Stimulated activated CD4-positive, alpha-beta T cell treated with anti-CD3 and anti-CD28 coated beads, Interleukin-15, amount 100 ng/mL, for 24 hours (primary cell): ENCODE results near the gene PXYLP1.

ENCODE experiments used
- DNase-seq: peaks from one replicate; pipeline ENCODE4 v3.0.0-alpha.2; 2020

The PXYLP1 gene

DNA sequence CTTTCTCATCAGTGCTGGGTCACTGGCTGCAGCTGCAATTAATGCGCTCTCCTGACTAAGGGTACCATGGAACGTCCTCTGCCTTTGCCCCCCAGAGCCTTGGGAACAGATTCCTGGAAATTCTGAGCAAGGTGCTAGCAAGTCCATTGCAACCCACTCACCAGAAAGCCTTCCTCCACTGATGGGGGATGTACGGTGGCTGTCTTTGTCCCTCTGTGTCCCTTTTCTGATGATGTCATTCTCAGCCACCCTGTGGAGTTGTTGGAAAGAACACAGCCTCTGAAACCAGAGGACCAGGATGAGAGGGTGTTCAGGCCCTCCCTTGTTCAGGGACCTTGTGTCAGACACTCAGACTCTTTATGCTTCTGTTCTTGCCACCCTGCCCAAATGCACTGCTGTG lies 98.6 kb downstream of the PXYLP1 start:
- DNase-seq, result no peak

DNA sequence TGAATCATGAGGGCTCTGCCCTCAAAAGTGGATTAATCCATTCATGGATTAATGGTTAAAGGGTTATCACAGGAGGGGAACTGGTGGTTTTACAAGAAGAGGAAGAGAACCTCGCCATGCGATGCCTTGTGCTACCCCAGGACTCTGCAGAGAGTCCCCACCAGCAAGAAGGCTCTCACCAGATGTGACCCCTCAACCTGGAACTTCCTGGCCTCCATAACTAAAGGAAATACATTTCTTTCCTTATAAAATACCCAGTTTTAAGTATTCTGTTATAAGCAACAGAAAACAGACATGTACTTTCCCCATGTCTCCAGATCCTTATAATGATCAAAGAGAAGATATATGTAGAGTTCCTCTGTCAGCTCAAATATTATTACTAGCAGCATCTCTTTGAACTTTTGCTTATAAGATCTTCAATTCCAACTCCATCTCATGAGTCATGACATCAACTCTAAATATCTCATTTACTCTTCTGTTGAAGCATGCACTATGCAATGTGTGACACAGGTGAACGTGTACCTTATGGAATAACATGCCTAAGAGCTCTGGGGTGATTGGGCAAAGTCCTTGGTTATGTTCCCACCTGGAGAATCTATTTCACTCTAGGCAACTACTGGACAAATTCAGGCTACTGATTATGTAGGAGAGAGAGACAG lies 99.2 kb downstream of the PXYLP1 start:
- DNase-seq, result no peak

DNA sequence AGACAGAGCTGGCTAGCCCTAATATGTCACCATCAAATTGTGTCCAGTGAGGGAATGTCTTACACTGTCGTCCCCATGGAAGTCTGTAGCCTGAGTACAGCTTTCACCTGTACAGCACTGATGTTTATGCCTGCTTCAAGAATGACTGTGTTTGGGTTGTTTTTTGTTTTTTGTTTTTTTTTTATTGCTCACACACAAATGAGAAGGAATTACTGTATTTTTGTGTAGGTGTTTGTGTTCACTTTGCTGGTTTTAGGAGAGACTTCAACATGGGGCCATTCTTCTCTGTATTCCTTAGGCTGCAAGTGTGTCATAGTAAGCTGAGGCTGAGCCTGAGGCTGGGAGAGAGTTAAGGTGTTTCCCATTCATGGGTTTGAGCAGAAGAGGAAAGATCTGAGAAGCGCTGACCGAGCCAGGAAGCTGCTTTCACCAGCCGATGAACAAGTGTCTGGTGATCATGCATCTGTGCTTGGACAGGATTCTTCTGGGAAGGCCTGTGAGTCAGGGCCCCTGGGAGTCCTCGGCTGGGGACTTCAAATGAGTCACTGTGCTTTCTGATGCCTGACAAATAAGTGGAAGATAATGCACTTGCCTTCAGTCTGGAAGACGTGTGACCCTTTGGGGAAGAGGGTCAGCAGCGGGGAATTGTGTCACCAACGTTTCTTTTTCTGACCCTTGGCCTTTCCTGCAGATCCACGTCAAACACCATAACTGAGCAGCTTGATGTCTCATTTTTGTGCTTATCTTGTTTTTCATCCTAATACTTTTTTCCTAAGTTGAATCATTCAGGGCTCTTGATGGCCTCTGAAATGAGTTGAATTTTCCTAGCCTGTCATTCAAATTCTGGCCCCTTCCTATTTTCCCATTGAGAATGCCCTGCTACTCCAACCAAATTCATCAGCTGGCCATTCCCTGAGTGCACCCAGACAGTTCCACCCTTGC lies 100.0 kb downstream of the PXYLP1 start:
- no peak for DNase-seq

DNA sequence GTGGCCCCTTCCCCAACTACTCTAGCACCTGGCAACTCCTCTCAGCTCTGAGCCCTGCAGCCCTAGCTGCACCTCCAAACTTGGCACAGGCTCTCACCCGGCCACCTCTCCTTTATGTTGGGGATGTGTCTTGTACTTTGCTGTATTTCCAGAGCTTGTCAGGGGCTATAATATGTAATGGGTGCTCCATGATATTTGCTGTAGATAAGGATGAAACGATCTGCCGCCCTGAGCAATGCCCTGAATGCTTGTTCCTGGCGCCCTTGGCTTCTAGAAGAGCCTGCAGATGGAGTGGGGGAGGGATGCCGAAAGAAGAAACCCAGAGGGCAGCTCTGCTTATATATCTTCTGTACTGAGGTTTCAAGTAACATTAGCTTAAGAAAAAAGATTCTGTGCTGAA lies 100.8 kb downstream of the PXYLP1 start:
- no peak for DNase-seq

DNA sequence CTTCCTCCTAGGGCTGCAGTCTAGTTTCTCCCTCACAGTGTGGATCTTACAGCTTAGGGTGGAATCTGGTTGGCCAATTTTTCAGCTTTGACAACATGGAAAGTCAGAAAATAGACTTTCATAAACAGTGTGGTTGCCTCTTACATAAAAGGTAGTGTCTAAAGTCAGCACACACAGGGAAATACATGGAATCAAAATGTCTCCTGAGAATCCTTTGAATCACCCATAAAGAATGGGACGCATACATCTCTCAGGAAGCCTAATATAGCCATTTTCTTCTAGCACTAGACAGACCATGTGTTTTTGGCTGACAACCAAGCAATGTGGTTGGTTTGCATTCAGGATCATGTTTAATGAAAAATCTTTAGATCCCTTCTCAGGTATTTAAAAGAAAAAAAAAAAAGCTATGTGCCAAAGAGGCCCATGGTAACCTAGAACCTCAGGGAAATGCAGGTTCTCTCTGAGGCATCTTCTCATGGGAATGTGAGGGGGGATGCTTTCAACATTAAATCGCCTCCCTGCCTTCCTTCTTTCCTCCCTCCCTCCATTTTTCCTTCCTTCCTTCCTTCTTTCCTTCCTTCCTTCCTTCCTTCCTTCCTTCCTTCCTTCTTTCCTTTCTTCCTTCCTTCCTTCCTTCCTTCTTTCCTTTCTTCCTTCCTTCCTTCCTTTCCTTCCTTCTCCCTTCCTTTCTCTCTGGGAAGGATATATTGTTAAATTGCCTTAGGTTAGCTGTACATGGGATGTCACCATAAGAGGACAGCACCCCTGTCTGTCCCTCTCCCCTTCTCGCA lies 102.4 kb downstream of the PXYLP1 start:
- no peak for DNase-seq

DNA sequence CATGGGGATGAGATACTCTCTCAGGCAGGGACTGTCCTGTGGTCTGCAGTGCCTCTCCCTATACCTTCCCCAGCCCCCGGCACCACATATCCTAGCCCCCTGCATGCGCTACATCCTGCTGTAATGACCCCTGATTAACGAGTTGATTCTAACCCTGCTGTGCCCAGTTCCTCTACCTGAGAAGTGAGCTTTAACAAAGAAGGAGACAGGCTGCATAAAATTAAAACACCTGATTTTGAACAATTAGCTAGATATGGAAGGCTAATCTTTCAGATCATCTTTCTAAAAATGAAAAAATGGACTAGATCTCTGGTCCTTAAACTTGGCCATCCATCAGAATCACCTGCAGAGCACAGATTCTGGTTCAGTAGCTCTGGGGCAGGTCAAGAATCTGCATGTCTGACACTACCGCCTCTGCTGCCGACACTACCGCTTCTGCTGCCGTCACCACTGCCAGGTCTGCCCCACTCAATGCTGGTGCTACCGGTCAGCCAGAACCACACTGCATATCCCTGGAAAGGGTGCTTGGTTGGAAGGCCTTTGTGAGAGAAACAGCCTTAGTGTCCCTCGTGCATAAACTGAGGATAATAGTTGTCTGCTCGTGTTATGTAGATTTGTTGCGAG lies 103.1 kb downstream of the PXYLP1 start:
- DNase-seq, result no peak

DNA sequence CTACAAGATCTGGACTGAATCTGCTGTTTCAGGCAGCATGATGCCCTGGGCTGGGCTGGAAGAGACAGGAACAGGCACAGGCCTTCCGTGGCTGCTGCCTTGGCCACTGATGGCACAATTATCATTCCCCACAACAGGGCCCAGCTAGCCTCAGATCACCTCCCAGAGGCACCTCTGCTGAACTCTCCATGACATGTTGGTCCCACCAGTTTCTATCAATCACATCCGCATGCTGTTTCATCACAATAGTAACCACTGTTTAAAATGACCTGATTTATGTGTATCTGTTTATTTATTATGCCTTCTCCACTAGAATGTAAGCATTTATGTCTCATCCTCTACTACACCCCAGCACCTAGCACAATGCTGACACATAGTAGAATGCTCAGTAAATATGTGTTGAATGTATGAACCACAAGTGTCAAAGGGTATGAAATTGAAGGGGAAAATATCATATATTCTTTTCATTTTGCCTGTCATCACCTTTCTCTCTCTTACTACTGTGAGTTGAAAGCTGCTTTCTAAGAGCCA lies 104.0 kb downstream of the PXYLP1 start:
- no peak for DNase-seq

DNA sequence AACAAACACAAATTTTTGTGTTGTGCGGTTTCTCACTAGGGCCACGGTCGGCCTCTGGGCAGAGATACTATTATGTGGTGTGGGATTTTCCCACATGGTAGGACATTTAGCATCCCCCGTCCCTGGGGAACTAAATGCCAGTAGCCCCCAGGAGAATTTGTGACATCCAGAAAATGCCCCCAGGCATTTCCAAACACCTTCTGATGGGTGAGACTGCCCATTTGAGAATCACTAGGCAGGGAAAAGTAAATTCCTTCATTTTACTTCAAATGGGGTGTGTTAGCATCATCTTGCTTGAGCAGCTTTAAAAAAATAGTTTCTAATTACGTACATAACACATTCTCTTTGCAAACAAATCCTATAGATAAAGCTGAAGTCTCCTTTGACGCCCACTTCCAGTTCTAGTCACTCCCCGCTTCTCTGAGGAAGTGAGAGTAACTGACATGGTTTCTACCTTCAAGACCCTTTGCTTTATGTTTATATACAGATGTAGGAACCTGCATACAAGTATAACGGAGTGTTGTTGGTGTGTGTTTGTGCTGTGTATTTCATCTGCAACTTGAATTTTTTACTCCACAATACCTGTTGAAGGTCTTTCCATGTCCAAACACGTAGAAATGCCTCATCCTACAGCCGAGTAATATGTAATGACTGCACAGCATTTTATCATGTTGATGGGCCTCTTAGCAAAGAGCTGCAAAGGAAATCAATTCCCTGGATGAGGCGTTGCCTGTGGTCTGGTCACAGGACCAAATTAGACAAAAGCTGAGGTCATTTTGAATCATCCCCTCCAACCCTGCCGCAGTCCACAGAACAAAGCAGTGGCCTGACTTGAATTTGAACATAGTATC lies 105.3 kb downstream of the PXYLP1 start:
- DNase-seq, result no peak

DNA sequence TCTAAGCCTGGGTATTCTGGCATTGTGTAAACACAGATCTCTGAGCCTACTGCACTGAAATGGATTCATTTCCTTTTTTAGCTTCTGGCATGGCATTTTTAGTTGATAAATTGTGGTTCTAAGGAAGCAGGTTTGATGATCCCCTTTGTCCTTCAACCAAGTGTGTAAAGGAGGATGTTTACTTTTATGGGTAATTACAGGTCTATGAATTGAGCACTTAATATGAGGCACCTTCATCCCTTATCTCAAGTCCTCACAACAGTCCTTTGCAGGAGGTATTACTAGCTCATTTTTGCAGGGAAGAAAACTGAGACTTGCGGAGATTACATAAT lies 105.9 kb downstream of the PXYLP1 start:
- no peak for DNase-seq

DNA sequence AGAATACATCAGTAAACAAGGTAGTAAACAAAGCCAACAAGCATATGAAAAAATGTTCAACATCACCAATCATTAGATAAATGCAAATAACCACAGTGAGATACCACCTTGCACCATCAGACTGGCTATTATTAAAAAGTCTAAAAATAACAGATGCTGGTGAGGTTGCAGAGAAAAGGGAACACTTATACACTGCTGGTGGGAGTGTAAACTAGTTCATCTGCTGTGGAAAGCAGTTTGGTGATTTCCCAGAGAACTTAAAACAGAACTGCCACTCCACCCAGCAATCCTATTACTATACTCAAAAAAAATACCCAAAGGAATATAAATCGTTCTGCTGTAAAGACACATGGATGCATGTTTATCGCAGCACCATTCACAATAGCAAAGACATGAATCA lies 106.4 kb downstream of the PXYLP1 start:
- DNase-seq, result no peak

DNA sequence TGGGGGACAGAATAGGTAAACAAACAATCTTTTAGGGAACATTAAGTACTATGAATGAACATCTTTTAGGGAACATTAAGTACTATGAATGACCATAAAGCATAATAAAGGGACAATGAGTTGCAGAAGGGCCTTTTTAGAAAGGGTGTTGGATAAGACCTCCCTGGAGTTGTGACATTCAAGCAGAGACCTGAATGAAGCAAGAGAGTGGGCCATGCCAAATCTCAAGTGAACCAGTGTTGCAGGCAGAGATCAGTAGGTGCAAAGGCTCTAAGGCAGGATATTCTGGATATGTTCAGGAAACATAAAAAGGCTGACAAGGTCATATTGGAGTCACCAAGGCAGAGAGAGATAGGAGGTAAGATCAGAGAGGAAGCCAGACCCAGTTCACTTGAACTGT lies 107.3 kb downstream of the PXYLP1 start:
- no peak for DNase-seq

DNA sequence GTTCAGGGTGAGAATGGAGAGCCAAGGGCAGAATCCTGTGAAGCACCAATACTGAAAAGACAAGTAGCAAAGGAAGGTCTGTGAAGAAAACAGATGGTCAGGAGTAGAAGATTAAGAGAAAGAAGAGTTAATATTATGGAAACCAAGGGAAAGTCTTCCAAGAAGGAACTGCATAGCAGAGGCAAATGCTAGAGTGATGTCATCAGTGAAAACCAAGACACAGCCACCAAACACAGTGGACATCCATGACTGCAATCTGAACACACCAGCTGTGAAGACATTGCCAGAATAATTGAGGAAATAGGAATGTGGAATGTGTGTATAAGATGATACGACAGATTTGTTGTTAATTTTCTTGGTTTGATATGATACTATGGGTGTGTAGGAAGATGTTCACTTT lies 109.9 kb downstream of the PXYLP1 start:
- no peak for DNase-seq

DNA sequence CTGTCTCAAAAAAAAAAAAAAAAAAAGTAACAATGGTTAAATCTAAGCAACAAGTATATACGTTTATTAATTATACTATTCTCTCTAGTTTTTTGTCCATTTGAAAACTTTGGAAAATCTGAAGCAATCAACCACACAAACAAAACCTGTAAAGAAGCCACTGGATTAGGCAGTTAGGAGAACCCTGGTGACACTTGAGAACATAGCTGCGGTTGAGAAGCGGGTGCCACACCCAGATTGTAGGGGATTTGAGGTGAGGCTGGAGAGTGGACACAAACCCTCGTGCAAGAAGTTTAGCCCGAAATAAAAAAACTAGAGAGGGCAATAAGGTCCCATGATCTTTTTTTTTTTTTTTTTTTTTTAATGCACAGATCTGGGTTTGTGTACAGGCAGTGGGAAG lies 110.8 kb downstream of the PXYLP1 start:
- DNase-seq, result no peak

DNA sequence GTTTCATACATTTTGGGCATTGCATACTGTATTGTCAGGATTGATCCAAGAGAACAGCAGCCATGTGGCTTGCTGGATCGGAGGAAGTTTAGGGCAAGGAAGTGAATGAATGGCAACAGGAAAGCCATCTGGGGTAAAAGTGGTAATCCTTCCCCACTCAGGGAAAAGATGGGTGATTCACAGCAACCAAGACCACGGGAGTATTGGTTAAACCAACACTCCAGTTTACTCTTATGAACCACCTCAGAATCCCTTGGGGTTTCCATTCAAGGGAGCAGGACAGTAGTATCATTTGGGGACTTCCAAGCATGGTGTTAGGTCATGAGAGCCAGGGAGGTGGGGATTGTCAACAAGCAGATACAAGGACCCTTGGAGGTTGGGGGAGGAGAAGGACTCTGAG lies 111.5 kb downstream of the PXYLP1 start:
- DNase-seq, result no peak

DNA sequence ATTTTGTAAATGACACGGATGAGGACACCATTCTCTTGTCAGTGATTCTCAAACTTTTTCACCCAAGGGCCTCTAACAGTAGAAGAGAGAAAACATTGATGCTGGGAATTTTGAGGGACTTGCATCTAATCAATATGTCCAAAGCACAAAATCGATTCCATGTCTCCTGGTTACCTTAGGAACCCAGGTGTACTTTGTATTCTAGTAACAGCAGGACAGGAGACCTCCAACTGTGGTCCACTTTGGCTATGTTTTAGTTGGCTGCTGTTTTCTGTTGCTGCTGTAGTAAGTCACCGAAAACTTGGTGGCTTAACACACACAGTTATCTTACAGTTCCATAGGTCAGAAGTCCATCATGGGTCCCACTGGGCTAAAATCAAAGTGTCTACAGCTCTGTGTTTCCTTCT lies 112.2 kb downstream of the PXYLP1 start:
- DNase-seq, result no peak
